H9 (cell line): ENCODE measurements around the gene CAMLG. TPM values are rescaled to one million over a fixed set of nuclear protein-coding genes. Genes with fewer than 3 reads are reported as not detected.

ENCODE experiments used
- DNase-seq: peaks from one replicate; pipeline ENCODE4 v3.0.0-alpha.2; 2017
- H2AFZ ChIP-seq: one replicate; pipeline ENCODE4 v1.6.1; 2013; ENCODE audit warnings: mild to moderate bottlenecking, low read length, control low read depth, moderate library complexity
- H2AK5ac ChIP-seq: 2 replicates; pipeline ENCODE4 v1.6.1; 2013; ENCODE audit warnings: low read length, control low read depth, mixed read lengths; ENCODE audit not compliant: insufficient read length
- H2BK120ac ChIP-seq: one replicate; pipeline ENCODE4 v1.6.1; 2013; ENCODE audit warnings: low read depth, mild to moderate bottlenecking, low read length, control low read depth, inconsistent platforms; ENCODE audit not compliant: poor library complexity, severe bottlenecking
- H2BK12ac ChIP-seq: 2 replicates; pipeline ENCODE4 v1.6.1; 2013; ENCODE audit warnings: low read length, control low read depth, mixed read lengths, low read depth; ENCODE audit not compliant: insufficient read length
- H2BK15ac ChIP-seq: 2 replicates; pipeline ENCODE4 v1.6.1; 2013; ENCODE audit warnings: low read depth, low read length, control low read depth
- H2BK20ac ChIP-seq: one replicate; pipeline ENCODE4 v1.6.1; 2013; ENCODE audit warnings: low read depth, mild to moderate bottlenecking, low read length, control low read depth, inconsistent platforms; ENCODE audit not compliant: poor library complexity, severe bottlenecking
- H2BK5ac ChIP-seq: 2 replicates; pipeline ENCODE4 v1.6.1; 2013; ENCODE audit warnings: low read length, control low read depth, mixed read lengths; ENCODE audit not compliant: insufficient read length
- H3K14ac ChIP-seq: 2 replicates; pipeline ENCODE4 v1.6.1; 2013; ENCODE audit warnings: low read length, control low read depth; ENCODE audit not compliant: insufficient read depth
- H3K18ac ChIP-seq: 2 replicates; pipeline ENCODE4 v1.6.1; 2013; ENCODE audit warnings: low read depth, mild to moderate bottlenecking, mixed read lengths, low read length, control low read depth; ENCODE audit not compliant: insufficient read length
- H3K23ac ChIP-seq: 2 replicates; pipeline ENCODE4 v1.6.1; 2013; ENCODE audit warnings: low read length, control low read depth, mixed read lengths, low read depth; ENCODE audit not compliant: insufficient read length
- H3K23me2 ChIP-seq: 2 replicates; pipeline ENCODE4 v1.6.1; 2013; ENCODE audit warnings: low read depth, mild to moderate bottlenecking, mixed read lengths, low read length, control low read depth; ENCODE audit not compliant: insufficient read length, poor library complexity, severe bottlenecking
- H3K27ac ChIP-seq: 2 replicates; pipeline ENCODE4 v1.5.1; 2013; ENCODE audit warnings: low read length, control low read depth, mixed read lengths, low read depth; ENCODE audit not compliant: insufficient read length
- H3K27me3 ChIP-seq: 2 replicates; pipeline ENCODE4 v1.6.1; 2013; ENCODE audit warnings: low read length, control low read depth, inconsistent platforms; ENCODE audit not compliant: insufficient read depth
- H3K4ac ChIP-seq: 2 replicates; pipeline ENCODE4 v1.6.1; 2013; ENCODE audit warnings: low read depth, mild to moderate bottlenecking, control low read depth, inconsistent platforms, low read length, moderate library complexity
- H3K4me1 ChIP-seq: 2 replicates; pipeline ENCODE4 v1.6.1; 2013; ENCODE audit warnings: low read length, control low read depth, inconsistent platforms; ENCODE audit not compliant: insufficient read depth
- H3K4me2 ChIP-seq: 2 replicates; pipeline ENCODE4 v1.6.1; 2013; ENCODE audit warnings: low read length, control low read depth, mixed read lengths; ENCODE audit not compliant: insufficient read length, insufficient read depth
- H3K56ac ChIP-seq: 2 replicates; pipeline ENCODE4 v1.6.1; 2013; ENCODE audit warnings: low read depth, mild to moderate bottlenecking, mixed read lengths, low read length, control low read depth; ENCODE audit not compliant: insufficient read length
- H3K79me1 ChIP-seq: 2 replicates; pipeline ENCODE4 v1.6.1; 2013; ENCODE audit warnings: low read depth, mild to moderate bottlenecking, moderate library complexity, low read length, control low read depth, inconsistent platforms; ENCODE audit not compliant: insufficient read depth, poor library complexity, severe bottlenecking
- H3K79me2 ChIP-seq: 2 replicates; pipeline ENCODE4 v1.6.1; 2013; ENCODE audit warnings: low read length, control low read depth, inconsistent platforms; ENCODE audit not compliant: insufficient read depth
- H3K9ac ChIP-seq: 2 replicates; pipeline ENCODE4 v1.6.1; 2013; ENCODE audit warnings: low read length, control low read depth, mixed read lengths; ENCODE audit not compliant: insufficient read length; ENCODE audit errors: extremely low read depth
- H3K9me3 ChIP-seq: one replicate; pipeline ENCODE4 v1.6.1; 2013; ENCODE audit warnings: low read depth, low read length, inconsistent platforms; ENCODE audit not compliant: control insufficient read depth
- H3T11ph ChIP-seq: one replicate; pipeline ENCODE4 v1.6.1; 2013; ENCODE audit warnings: mild to moderate bottlenecking, low read length, control low read depth, inconsistent platforms
- H4K20me1 ChIP-seq: one replicate; pipeline ENCODE4 v1.6.1; 2013; ENCODE audit not compliant: control insufficient read depth, insufficient read length, insufficient read depth
- H4K5ac ChIP-seq: 2 replicates; pipeline ENCODE4 v1.6.1; 2013; ENCODE audit warnings: low read depth, mild to moderate bottlenecking, mixed read lengths, low read length, control low read depth; ENCODE audit not compliant: insufficient read length
- H4K8ac ChIP-seq: replicated peaks from 2 replicates; pipeline ENCODE4 v1.6.1; 2013; ENCODE audit warnings: low read length, control low read depth, mixed read lengths, low read depth; ENCODE audit not compliant: insufficient read length
- H4K91ac ChIP-seq: 2 replicates; pipeline ENCODE4 v1.6.1; 2013; ENCODE audit warnings: low read depth, mild to moderate bottlenecking, moderate library complexity, mixed read lengths, low read length, control low read depth; ENCODE audit not compliant: insufficient read length
- H3K27ac Mint-ChIP-seq, 3 experiments: 2 replicates in 2 of 3; 3 replicates in 1 of 3; pipeline ENCODE4 v1.8.0; 2020 to 2021; ENCODE audit warnings: mixed read lengths in 3 of 3, mild to moderate bottlenecking in 1 of 3, moderate library complexity in 1 of 3
- H3K27me3 Mint-ChIP-seq: 2 replicates; pipeline ENCODE4 v1.8.0; 2021; ENCODE audit warnings: low read depth, mild to moderate bottlenecking, moderate library complexity, mixed read lengths
- H3K36me3 Mint-ChIP-seq, 3 experiments: 2 replicates in 2 of 3; 3 replicates in 1 of 3; pipeline ENCODE4 v1.8.0; 2020 to 2021; ENCODE audit warnings: low read depth in 3 of 3, mixed read lengths in 3 of 3; ENCODE audit not compliant: insufficient read depth in 1 of 3
- H3K4me1 Mint-ChIP-seq, 2 experiments: 2 replicates each; pipeline ENCODE4 v1.8.0; 2020; ENCODE audit warnings: mixed read lengths in 2 of 2
- H3K4me3 Mint-ChIP-seq, 2 experiments: 2 replicates in 1 of 2; 3 replicates in 1 of 2; pipeline ENCODE4 v1.8.0; 2020 to 2021; ENCODE audit warnings: mild to moderate bottlenecking in 2 of 2, mixed read lengths in 2 of 2, moderate library complexity in 1 of 2
- H3K9me3 Mint-ChIP-seq, 2 experiments: 2 replicates in 1 of 2; 3 replicates in 1 of 2; pipeline ENCODE4 v1.8.0; 2020; ENCODE audit warnings: mild to moderate bottlenecking in 2 of 2, mixed read lengths in 2 of 2, moderate library complexity in 1 of 2
- CTCF ChIP-seq: fragments of 200-600 bp; sonication (generic); conservative IDR thresholded peaks from 3 replicates; pipeline ENCODE4 v1.8.0; 2021; ENCODE audit warnings: antibody characterized with exemption, mild to moderate bottlenecking
- WGBS: extraction: QIAGEN DNeasy Blood & Tissue Kit; methylation state at CpG from one replicate; pipeline ENCODE4 v1.1.7; 2013; ENCODE audit warnings: missing lambda C conversion rate, low lambda C conversion rate, mixed read lengths; ENCODE audit not compliant: insufficient read length; ENCODE audit errors: extremely low coverage; 5-methylcytosine and 5-hydroxymethylcytosine counted together
- total RNA-seq: library from RNA; stranded (reverse); gene quantifications from 2 replicates; pipeline ENCODE4 v1.2.1, GENCODE V29; 2021

The CAMLG gene
- total RNA-seq, 1 experiment from 2014 or later: 33.1 TPM

GRCh38 chr5:134741052-134741451, 2.7 kb downstream of the CAMLG start:
- peaks cover 14 to 25% (median 19%) of the 10 kb centered on the region in 3 experiments; a peak in 5 of 7 replicates for H3K36me3 Mint-ChIP-seq
- H3K14ac ChIP-seq: no peak overlapping the region

More at GRCh38 chr5:134741052-134741451, 2.7 kb downstream of the CAMLG start:
- H2AK5ac ChIP-seq: no peak overlapping the region
- H3K23me2 ChIP-seq: peaks cover 7% of the 10 kb centered on the region
- H2BK12ac ChIP-seq: no peak overlapping the region
- H2BK5ac ChIP-seq: no peak overlapping the region
- H3K56ac ChIP-seq: no peak overlapping the region
- no peaks in the 10 kb centered on the region for H3K9me3 ChIP-seq
- H3K4ac ChIP-seq: no peak overlapping the region
- no peak overlapping the region for H4K91ac ChIP-seq
- no peak overlapping the region for H3K18ac ChIP-seq
- no CpG with 5 or more reads among the region's 11 CpGs for WGBS
- no peak overlapping the region for H4K8ac ChIP-seq
- Mint-ChIP-seq H3K4me1 (peaks cover 14 to 18% of the 10 kb centered on the region in 2 experiments), H3K27me3 (no peaks in the 10 kb centered on the region), H3K9me3 (no peaks in the 10 kb centered on the region), H3K4me3 (no peak overlapping the region), H3K27ac (peak overlapping the region in 2 of 3 experiments; percentile 51 to 63; a peak in 2 of 7 replicates)
- no peak overlapping the region for H4K5ac ChIP-seq
- H2AFZ ChIP-seq: no peak overlapping the region
- no peak overlapping the region for H3K9ac ChIP-seq
- H3K27me3 ChIP-seq: no peaks in the 10 kb centered on the region
- DNase-seq: no peak
- no peak overlapping the region for H2BK120ac ChIP-seq
- H3K79me1 ChIP-seq: peaks cover 4% of the 10 kb centered on the region
- H2BK20ac ChIP-seq: no peak overlapping the region
- peaks cover 2% of the 10 kb centered on the region; the same call in 1 of the 2 replicates for H3K79me2 ChIP-seq
- no peak overlapping the region for H3T11ph ChIP-seq
- H3K23ac ChIP-seq: no peak overlapping the region
- H3K27ac ChIP-seq: no peak overlapping the region
- no peak overlapping the region for H2BK15ac ChIP-seq
- no peaks in the 10 kb centered on the region for H3K4me1 ChIP-seq
- no peak for TF ChIP-seq CTCF
- H4K20me1 ChIP-seq: no peaks in the 10 kb centered on the region
- H3K4me2 ChIP-seq: no peak overlapping the region
